GM13977 (cell line): ENCODE results near the gene CNGA4.
A peak's percentile ranks its signal among the peaks of the same experiment; 100 is the strongest.

ENCODE experiments used
- DNase-seq: peaks from one replicate; pipeline ENCODE4 v3.0.0; 2012; ENCODE audit warnings: low spot score
- CTCF ChIP-seq: IDR thresholded peaks from 2 replicates; pipeline ENCODE4 v1.5.1; 2012; ENCODE audit warnings: mild to moderate bottlenecking, control low read depth; ENCODE audit not compliant: insufficient read depth; ENCODE audit errors: extremely low read depth, missing control alignments
- in situ Hi-C: fragments of 300-500 bp; cut with MboI; formaldehyde crosslinking; loops from one replicate; pipeline ENCODE4 v1.12.0; 2022; ENCODE audit warnings: low sequenced_read_pairs, low pct_unique_long_range_greater_than_20kb, mixed read lengths, inconsistent platforms; ENCODE audit not compliant: unreplicated experiment

Gene CNGA4

GRCh38 chr11:6232899-6233298 lies 6.0 kb upstream of the CNGA4 start:
- DNase-seq, result no peak
- no peak for TF ChIP-seq CTCF
- in situ Hi-C loops, result no loop called here

GRCh38 chr11:6233984-6234386 lies 4.9 kb upstream of the CNGA4 start:
- in situ Hi-C loops, result no loop called here
- no peak for TF ChIP-seq CTCF
- DNase-seq, result no peak

- in situ Hi-C loops, result no loop called here
- peak; percentile 97 for DNase-seq
- TF ChIP-seq CTCF, result no peak
Observed at GRCh38 chr11:6234387-6235107, 4.3 kb upstream of the CNGA4 start, which contains the start of gene FHIP1B. TSS of gene FHIP1B (minus strand) at chr11:6234636. CDS start at chr11:6224516, 10,120 bp downstream.

GRCh38 chr11:6237266-6237665 lies 1.6 kb upstream of the CNGA4 start:
- no peak for TF ChIP-seq CTCF
- in situ Hi-C loops, result no loop called here
- DNase-seq, result no peak

GRCh38 chr11:6237761-6238302 lies 1.1 kb upstream of the CNGA4 start:
- no peak for TF ChIP-seq CTCF
- in situ Hi-C loops, result no loop called here
- no peak for DNase-seq

- in situ Hi-C loops, result no loop called here
- no peak for TF ChIP-seq CTCF
- DNase-seq, result no peak
Observed at GRCh38 chr11:6240139-6240538, 1.2 kb downstream of the CNGA4 start.
